Endometrium (tissue), 2 donors: ENCODE measurements around the gene NOL12.
"Not testable (repeated sequence)": the region's sequence is repeated elsewhere in the genome, so short reads cannot be mapped to it uniquely, and the experiment has no call there.

Experiments
- FAIRE-seq: peaks from 2 replicates; lab custom pipeline; 2012; peaks lifted over from hg19 to GRCh38; lab: Jason Lieb, UNC
- donor health status: control.
- donor health status: control.

Gene NOL12

DNA sequence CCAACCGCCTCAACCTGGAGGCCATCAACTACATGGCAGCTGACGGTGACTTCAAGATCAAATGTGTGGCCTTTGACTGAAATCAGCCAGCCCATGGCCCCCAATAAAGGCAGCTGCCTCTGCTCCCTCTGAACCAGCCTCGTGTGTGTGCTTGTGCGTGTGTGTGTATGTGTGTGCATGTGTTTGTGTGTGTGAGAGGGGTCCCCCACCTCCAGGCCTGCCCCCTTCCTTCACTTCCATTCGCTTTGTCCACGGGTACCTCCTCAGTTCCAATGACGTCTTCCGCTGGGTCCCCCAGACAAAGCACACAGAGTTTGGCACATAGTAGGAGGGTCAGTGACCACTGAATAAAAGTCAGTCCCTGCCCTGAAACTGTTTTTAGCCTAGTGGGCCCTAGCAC, 6.5 kb upstream of the NOL12 start:
- FAIRE-seq = no peak

DNA sequence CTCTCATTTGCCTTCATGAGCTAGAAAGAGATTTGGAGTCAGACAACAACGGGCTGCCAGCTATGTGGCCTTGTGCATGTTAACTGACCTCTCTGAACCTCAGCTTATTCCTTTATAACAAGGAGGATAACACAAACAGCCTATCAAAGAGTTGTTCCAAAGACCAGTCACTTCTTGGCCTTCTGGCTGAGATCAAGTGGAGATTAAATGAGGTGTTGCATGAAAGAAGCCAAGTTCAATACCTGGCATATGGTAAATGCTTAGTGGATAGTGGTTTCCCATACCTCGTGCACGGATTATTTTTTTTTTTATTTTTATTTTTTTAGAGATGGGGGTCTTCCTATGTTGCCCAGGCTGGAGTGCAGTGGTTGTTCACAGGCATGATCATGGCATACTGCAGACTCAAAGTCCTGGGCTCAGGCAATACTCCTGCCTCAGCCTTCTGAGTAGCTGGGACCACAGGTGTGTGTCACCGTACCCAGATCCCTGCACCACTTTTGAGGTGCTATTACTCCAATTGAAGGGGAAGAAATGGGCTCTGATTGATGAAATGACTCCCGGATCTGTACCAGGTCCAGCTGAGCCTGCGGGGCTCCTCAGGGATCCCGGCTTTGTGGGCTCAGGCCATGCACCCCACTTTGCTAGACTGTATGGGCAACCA, 5.8 kb upstream of the NOL12 start:
- no peak for FAIRE-seq

DNA sequence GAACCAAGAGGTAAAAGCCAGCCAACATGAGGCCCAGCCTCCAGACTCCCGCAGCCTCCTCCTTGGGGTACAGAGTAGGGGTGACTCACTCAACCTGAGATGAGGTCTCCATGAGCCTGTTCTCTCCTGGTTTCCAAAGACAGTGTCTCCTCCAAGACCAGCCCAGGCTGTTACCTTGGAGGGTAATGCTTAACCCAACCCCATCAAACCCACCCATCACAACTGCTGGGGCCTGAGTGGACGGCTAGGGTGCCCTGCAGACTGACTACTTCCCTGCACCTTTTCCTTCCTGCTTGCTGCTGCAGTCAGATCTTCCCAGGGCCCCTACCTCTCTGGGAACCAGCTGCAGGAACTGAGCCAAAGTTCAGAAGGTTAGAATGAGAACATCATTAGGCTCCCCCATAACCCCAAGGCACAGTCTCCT, 5.1 kb upstream of the NOL12 start:
- no peak for FAIRE-seq

DNA sequence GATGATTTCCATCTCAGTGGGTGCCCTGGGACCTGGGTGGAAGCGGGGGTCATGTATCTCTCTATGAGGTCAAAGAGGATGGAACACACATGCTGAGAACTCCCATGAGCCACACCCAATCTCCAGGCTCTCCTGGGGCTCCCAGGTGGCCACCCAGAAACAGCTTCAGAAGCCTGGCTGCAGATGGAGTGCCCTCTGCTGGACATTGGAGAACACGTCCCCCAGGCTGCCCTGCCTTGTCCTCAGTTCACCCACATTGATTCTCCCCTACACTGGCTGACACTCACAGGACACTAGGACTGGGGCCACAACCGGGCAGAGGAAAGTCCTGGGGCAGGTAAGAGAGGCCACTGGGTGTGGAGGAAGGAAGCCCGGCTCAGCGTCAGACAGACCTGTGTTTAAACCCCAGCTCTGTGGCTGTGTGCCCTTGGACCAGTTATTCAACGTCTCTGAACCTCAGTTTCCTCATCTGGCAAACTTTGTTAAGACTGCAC, 4.5 kb upstream of the NOL12 start:
- no peak for FAIRE-seq

DNA sequence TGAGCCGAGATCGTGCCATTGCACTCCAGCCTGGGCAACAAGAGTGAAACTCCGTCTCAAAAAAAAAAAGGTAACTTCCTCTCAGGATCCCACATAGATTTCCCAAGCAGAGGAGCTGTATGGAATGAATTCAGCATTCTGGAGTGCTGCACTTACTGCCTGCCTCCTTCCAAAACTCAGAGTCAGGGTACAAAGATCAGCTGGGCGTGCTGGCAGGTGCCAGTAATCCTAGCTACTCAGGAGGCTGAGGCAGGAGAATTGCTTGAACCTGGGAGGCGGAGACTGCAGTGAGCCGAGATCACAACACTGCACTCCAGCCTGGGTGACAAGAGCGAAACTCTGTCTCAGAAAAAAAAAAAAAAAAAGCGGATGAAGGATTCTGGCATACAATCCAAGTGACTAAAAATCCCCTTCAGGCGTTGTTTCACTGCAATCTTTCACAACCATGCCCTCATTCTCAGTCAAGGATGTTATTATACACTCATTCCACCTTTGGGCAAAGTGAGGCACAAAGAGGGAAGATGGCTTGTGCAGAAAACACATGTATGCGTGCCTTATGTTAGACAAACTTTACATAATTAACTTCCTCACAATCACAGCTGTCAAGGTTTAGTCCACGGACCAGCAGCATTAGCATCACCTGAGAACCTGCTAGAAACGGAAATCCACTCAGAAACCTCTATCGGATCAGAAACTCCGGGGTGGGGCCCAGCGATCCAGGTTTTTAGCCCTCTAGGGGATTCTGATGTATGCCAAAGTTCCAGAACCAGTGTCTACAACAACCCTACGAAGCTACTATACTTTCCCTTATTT, 1.1 kb upstream of the NOL12 start:
- FAIRE-seq = no peak

DNA sequence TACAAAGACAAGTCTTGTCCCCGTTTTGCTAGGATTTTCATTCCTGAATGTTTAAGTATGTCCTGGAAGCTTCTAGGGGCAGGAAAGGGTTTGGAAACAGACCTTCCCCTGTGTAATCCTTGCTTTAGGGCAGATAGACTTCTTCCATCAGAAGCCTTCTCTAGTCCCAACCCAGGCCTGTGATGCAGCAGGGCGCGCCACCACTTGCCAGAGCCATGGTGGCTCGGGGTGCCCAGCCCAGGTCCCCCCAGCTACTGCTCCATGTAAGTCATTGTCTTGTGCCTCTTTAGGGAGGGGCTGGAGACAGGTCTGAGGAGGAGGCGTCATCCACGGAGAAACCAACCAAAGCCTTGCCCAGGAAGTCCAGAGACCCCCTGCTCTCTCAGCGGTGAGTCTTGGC, 4.3 kb downstream of the NOL12 start:
- no peak for FAIRE-seq

DNA sequence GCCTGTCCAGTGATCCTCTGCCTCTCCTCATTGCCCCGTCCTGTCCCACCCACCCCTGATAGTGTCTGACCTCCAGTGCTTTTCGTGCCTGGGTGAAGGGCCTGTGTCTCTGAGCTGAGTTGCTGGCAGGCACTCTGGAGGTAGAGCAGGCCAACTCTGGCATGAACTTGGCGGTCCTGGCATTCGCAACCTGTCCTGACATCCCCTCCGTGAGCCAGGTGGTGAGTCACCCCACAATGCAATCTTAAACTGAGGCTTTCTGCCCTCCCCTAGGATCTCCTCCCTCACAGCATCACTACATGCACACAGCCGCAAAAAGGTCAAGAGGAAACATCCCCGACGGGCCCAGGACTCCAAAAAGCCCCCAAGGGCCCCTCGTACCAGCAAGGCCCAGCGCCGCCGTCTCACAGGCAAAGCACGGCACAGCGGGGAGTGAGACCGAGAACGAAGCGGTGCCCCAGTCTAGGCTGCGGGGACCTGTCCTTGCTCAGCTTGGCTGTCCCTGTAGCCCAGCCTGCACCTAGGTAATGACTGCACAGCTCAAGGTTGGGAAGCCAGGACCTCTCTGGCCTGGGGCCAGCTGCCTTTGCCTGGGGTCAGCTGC, 4.9 kb downstream of the NOL12 start:
- no peak for FAIRE-seq

DNA sequence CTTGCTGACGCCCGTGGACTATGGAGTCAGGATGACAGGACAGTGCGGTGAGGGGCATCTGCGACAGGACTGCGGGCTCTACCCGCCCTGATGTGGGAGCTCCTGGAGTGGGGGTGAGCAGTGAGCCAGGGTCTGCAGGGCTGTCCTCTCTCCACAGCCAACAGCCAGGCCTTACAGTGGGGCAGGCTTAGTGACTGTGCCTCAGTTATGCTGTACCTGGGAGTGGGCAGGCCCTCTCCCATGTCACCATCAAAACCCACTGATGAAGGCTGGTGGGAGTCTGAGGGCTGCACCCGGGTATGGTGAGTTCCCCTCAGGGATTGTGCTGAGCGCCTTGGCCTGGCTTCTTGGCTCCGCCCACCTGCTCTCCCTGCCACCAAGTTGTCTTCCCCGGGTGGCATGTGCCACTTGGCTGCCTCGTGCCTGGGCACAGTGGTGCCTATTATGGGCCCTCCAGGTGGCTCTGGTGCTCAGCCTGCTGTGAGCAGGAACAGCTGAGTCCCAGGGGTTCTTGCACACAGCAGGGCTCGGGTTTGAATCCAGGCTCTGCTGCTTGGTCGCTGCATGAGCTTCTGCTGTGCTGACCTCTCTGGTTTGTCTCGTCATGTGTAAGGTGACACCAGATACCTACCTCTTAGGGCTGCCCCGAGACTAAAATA, 6.6 kb downstream of the NOL12 start:
- FAIRE-seq = no peak

DNA sequence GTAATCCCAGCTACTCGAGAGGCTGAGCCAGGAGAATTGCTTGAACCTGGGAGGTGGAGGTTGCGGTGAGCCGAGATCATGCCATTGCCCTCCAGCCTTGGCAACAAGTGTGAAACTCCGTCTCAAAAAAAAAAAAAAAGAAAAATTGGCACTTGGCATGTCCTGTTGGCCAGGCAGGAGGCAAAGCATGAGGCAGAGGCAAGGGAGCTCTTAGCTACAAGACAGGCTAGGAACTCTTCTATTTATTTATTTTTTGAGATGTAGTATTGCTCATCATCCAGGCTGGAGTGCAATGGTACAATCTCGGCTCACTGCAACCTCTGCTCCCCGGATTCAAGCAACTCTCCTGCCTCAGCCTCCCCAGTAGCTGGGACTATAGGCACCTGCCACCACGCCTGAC, 8.0 kb downstream of the NOL12 start:
- FAIRE-seq = not testable (repeated sequence)

DNA sequence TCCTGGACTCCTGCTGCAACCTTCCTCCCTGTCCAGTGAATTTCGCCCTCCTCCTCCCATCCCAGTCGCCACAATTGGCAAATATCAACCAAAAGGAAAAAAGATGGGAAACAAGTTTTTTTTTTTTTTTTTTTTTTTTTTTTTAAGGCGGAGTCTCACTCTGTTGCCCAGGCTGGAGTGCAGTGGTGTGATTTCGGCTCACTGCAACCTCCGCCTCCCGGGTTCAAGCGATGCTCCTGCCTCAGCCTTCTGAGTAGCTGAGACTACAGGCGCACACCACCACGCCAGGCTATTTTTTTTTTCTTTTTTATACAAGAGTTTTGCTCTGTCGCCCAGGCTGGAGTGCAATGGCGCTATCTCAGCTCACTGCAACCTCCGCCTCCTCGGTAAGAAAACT, 10.1 kb downstream of the NOL12 start:
- not testable (repeated sequence) for FAIRE-seq

DNA sequence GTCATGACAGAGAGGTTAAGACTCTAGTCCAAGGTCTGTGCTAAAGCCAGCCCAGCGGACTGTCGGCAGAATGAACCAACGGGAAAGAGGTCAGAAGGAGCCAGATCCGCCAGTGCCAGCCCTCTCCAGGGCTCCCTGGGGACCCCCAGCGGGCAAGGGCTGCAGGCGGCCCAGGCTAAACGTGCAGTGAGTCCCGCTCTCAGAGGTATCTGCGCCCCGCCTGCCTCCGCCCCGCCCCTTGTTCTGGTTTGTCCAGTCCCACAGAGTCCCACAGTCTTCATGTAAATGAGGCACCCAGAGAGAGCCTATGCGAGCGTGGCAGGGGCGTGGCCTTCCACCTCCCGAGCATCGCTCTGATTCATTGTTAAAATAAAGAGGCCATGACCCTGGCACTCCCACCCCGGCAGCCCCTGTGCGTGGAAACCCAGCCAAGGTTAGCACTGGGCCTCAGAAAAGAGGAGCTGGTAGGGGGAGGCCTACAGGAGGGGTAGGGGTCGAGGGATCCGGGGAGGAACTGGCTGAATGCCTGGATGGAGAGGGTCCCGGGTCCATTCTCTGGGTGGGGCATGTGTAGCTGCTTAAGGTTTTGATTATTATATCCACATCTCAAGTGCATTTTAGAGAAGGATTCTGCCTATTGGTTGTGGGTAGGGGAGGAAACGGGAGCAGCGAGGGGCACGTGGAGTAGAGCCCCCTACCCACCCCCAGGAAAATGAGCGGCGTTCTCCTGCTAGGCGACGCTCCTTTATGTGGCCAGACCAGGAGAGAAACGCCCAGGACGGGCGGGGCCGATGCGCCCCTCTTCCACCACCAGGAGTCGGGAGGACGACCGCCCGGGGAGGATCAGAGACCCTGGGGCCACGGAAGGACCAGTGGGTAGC, 10.8 kb downstream of the NOL12 start, which contains the start of gene TRIOBP:
TRIOBP (plus strand) TSS at position 392 of the 881 bp plus-strand sequence. CDS start 4,318 bp downstream, outside the sequence.
- FAIRE-seq = peak; percentile 88

DNA sequence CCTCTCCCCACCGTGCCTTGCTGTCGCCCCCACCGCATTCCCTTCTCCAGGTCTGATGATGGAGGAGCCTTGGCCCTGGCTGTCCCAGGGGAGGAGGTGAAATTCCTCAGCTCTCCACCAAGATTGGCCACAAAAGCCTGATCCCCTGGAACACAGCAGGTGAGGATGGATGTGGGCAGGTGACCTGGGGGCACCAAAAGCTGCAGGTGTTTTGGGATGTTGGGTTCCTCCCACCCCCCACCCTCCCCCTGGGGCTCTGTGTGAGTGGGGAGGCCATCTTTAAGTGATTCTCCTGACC, 11.3 kb downstream of the NOL12 start:
- FAIRE-seq = no peak

DNA sequence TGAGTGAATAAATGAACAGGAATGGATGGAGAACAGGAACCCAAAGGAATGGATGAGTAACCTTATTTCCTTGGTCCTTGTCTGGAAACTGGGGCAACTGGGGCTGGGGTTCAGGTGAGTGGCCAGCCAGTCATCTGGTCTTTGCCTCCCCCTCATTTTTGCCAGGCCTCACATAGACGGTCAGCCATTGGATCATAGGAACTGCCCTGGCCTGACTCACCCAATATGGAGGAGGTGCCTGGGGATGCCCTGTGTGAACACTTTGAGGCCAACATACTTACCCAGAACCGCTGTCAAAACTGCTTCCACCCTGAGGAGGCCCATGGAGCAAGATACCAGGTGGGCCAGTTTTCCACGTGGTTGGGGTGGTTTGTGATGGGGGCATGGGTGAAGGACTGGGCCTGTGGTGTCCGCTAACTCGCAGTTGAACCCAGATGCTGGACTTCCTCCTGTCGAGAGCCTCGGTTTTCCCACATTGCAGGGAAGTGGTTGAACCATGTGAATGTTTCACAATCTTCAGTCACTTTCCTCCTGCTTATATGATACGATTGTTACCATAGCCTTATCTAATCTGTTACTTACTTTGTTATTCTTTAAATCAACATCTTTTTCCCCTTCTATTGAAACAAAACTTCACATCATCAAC, 15.1 kb downstream of the NOL12 start:
- FAIRE-seq = no peak

DNA sequence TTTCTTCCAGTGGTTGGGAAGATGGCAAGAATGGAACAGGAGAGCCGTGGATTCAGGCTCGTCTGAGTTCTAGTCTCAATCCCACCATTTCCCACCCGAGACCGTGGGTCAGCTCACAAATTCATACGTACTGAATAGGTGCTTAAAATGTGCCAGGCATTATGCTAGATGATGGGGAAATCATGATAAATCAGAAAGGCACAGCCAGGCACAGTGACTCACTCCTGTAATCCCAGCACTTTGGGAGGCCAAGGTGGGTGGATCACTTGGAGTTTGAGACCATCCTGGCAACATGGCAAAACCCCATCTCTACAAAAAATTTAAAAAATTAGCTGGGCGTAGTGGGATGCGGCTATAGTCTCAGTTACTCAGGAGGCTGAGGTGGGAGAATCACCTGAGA, 17.8 kb downstream of the NOL12 start:
- FAIRE-seq = no peak

DNA sequence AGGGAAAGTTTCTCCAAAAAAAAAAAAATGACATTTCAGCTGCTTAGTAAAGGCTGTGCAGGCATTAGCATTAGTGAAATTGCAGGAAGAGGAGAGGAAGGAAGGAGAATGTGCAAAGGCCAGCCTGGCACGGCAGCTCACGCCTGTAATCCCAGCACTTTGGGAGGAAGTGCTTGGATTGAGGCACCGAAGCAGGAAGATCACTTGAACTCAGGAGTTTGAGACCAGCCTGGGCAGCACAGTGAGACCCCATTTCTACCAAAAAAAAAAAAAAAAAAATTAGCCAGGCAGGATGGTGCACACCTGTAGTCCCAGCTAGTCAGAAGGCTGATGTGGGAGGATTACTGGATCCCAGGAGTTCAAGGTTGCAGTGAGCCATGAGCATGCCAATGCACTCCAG, 18.5 kb downstream of the NOL12 start:
- FAIRE-seq = no peak

DNA sequence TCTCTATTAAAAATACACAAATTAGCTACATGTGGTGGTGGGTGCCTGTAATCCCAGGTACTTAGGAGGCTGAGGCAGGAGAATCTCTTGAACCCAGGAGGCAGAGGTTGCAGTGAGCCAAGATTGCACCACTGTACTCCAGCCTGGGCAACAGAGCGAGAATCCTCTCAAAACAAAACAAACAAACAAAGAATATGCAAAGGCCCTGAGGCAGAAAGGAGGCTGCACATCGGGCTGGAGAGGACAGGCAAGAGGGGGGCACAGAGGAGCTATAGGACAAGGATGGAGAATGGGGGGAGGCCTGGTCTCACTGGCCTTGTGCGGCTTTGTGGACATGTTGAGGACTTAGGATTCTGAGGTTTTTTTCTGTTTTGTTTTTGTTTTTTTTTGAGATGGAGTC, 19.1 kb downstream of the NOL12 start:
- FAIRE-seq = no peak

DNA sequence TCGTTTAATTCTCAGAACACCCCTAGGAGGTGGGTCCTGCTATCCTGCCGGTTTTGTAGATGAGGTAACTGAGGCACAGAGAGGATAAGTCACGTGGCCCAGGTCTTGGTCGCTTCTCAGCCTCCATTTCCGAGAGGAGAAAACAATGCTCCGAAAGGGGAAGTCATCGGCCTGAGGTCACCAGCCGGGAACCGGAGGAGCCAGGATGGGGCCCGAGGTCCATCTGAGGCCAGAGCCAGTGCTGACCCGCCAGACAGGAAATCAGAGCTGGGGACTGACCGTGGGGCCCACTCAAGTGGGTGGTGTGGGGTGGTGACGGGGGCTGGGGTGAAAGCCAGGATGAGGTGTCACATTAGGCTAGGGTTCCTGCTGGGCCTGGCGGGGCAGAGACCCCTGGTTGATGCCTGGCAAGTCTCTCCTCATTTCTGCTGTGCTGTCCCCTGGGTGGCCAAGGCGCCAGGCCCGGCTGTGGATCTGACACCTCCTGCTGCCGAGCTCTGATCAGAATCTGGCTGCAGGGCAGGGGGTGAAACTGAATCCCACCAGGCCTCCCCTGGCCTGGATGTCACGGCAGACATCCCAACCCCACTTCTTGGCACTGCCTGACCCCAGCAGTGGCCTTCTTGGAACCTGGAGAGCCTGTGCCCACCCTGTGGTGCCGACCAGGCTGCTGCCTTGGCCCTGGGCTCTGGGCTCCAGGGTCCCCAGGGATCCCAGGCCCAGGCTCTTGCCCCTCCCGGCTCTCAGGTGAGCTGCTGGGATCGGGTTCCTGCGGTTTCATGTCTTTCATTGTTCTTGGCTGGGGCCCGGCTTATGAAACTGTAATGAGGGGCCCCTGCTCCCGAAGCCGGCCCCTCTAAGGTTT, 22.7 kb downstream of the NOL12 start:
- FAIRE-seq = no peak

DNA sequence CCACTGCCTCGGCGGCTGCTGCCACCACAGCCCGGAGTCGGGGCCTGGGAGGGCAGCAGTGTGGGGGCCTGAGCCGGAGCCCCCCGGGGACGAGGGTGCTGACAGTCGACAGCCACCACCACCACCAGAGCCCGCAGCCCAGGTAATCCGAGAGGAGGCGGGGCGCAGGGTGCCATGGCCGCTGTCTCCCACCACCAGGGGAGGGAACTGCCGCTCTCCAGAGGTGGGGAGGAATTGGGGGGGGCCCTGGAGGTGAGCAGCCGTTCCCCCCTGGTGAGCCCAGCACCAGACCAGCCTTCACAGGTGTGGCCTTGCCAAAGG, 23.3 kb downstream of the NOL12 start:
- no peak for FAIRE-seq

DNA sequence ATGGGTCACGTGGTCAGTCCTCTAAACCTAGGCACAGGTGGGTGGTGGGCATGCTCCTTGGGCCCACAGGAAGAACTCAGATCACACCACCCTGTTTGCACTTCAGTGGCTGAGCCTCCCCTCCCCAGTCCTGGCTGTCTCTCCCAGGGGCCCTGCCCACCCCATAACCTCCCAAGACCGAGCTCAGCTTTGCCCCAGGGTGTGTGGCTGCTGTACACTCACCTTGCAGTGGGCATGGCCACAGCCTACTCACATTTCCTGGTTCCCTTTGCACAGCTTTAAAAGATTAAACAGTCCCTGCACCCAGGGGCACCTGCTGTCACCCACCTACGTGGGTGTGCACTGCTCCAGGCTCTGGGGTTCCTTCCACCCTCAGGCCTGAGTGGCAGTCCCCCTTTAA, 24.5 kb downstream of the NOL12 start:
- no peak for FAIRE-seq

DNA sequence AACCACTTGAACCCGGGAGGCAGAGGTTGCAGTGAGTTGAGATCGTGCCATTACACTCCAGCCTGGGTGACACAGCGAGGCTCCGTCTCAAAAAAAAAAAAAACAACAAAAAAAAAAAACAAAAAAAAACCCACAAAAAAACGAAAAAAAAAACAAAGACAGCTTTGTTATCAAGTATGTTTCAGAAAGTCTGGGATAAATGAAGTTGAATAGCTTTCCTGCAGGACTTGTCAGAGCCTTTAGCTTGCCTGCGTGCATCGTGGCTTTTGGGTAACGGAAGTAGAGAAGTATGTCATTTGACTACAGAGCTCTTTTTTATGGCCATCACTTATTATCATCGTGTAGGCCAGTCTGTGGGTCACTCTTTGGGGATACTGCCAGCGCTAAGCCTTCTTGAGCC, 25.3 kb downstream of the NOL12 start:
- no peak for FAIRE-seq
